B cell (primary cell): ENCODE measurements around the gene AMPD2. TPM values are rescaled to one million over a fixed set of nuclear protein-coding genes. Genes with fewer than 3 reads are reported as not detected.

Experiments
- ATAC-seq: fragments of 200-7000 bp; cut with Tn5 transposase; one replicate; pipeline ENCODE4 v1.10.0; 2021; ENCODE audit warnings: low read depth, mild to moderate bottlenecking, moderate number of reproducible peaks, moderate library complexity
- CTCF ChIA-PET: fragments of 350-600 bp; sonication (Branson Sonifier 250); formaldehyde crosslinking; loops from one replicate; lab custom pipeline; 2021; ENCODE audit warnings: antibody characterized with exemption, inconsistent platforms; lab: Charles Lee
- POLR2A ChIA-PET: fragments of 350-600 bp; sonication (Branson Sonifier 250); formaldehyde crosslinking; loops from one replicate; lab custom pipeline; 2021; ENCODE audit warnings: antibody characterized with exemption; lab: Charles Lee
- DNase-seq: peaks from one replicate; pipeline ENCODE4 v3.0.0; 2013
- H2AFZ ChIP-seq: 2 replicates; pipeline ENCODE4 v1.6.1; 2012; ENCODE audit warnings: mild to moderate bottlenecking, low read depth, low read length; ENCODE audit not compliant: insufficient read depth, poor library complexity, severe bottlenecking
- H3K27ac ChIP-seq, 2 donors: 1 replicate in 1 of 2; 2 replicates in 1 of 2; pipeline ENCODE4 v1.5.1; 2012 to 2013; ENCODE audit warnings: low read length in 2 of 2, mild to moderate bottlenecking in 2 of 2, moderate library complexity in 1 of 2
- H3K27me3 ChIP-seq, 4 experiments: fragments of 200-600 bp in 1 of 4; sonication (generic) in 1 of 4; replicated peaks in 1 of 4; 1 replicate in 2 of 4; 2 replicates in 2 of 4; pipeline versions ENCODE4 v1.6.1 to v1.7.0; 2013 to 2016; ENCODE audit warnings: low read length in 3 of 4, mild to moderate bottlenecking in 2 of 4, mixed read lengths in 1 of 4, moderate library complexity in 1 of 4; ENCODE audit not compliant: insufficient read depth in 4 of 4, control insufficient read depth in 3 of 4; ENCODE audit errors: control extremely low read depth in 1 of 4
- H3K36me3 ChIP-seq, 2 experiments: replicated peaks in 1 of 2; 1 replicate in 1 of 2; 2 replicates in 1 of 2; pipeline versions ENCODE4 v1.6.1 to v1.7.1; 2013; ENCODE audit warnings: low read length in 1 of 2; ENCODE audit not compliant: insufficient read depth in 2 of 2, control insufficient read depth in 1 of 2; ENCODE audit errors: control extremely low read depth in 1 of 2, extremely low read depth in 1 of 2
- H3K4me1 ChIP-seq, 2 donors: fragments of 200-600 bp in 1 of 2; sonication (generic) in 1 of 2; 1 replicate in 1 of 2; 2 replicates in 1 of 2; pipeline versions ENCODE4 v1.5.1 to v1.6.1; 2013 to 2017; ENCODE audit warnings: low read length in 2 of 2; ENCODE audit not compliant: control insufficient read depth in 2 of 2, insufficient read depth in 2 of 2
- H3K4me2 ChIP-seq: replicated peaks from 2 replicates; pipeline ENCODE3; 2012; ENCODE audit warnings: mild to moderate bottlenecking, low read depth, low read length; ENCODE audit not compliant: poor library complexity, severe bottlenecking
- H3K4me3 ChIP-seq, 5 experiments: fragments of 200-600 bp in 1 of 5; sonication (generic) in 1 of 5; 1 replicate in 3 of 5; 2 replicates in 2 of 5; pipeline versions ENCODE4 v1.5.1 to v1.7.0; 2011 to 2016; ENCODE audit warnings: low read length in 4 of 5, mild to moderate bottlenecking in 4 of 5, low read depth in 2 of 5, control low read depth in 1 of 5, moderate library complexity in 1 of 5; ENCODE audit not compliant: insufficient read depth in 1 of 5; ENCODE audit errors: control extremely low read depth in 1 of 5, extremely low read depth in 1 of 5
- H3K79me2 ChIP-seq: fragments of 200-600 bp; sonication (generic); one replicate; pipeline ENCODE4 v1.6.0; 2016; ENCODE audit warnings: low read length; ENCODE audit not compliant: control insufficient read depth, insufficient read depth
- H3K9ac ChIP-seq: fragments of 200-600 bp; sonication (generic); 2 replicates; pipeline ENCODE4 v1.6.1; 2017; ENCODE audit warnings: mild to moderate bottlenecking, low read length, moderate library complexity
- H3K9me3 ChIP-seq, 3 donors: one replicate each; pipeline versions ENCODE4 v1.6.1 to v1.7.1; 2013; ENCODE audit warnings: low read length in 2 of 3; ENCODE audit not compliant: control insufficient read depth in 2 of 3, insufficient read depth in 1 of 3; ENCODE audit errors: control extremely low read depth in 1 of 3
- H4K20me1 ChIP-seq: 2 replicates; pipeline ENCODE4 v1.6.0; 2012; ENCODE audit warnings: mild to moderate bottlenecking, low read length; ENCODE audit not compliant: insufficient read depth, control insufficient read depth, poor library complexity, severe bottlenecking
- H3K27ac Mint-ChIP-seq: one replicate; pipeline ENCODE4 v1.8.0; 2021; ENCODE audit warnings: mixed read lengths
- H3K27me3 Mint-ChIP-seq: one replicate; pipeline ENCODE4 v1.8.0; 2021; ENCODE audit warnings: mixed read lengths
- H3K4me1 Mint-ChIP-seq: one replicate; pipeline ENCODE4 v1.8.0; 2021; ENCODE audit warnings: mixed read lengths
- H3K4me3 Mint-ChIP-seq: one replicate; pipeline ENCODE4 v1.8.0; 2021; ENCODE audit warnings: mixed read lengths
- H3K9me3 Mint-ChIP-seq: one replicate; pipeline ENCODE4 v1.8.0; 2022; ENCODE audit warnings: mixed read lengths; ENCODE audit not compliant: insufficient read depth
- CTCF ChIP-seq: fragments of 200-600 bp; IDR thresholded peaks from one replicate; pipeline ENCODE4 v1.8.0; 2022; ENCODE audit warnings: antibody characterized with exemption, mild to moderate bottlenecking
- EZH2 ChIP-seq: IDR thresholded peaks from 2 replicates; pipeline ENCODE4 v1.6.1; 2012; ENCODE audit warnings: borderline replicate concordance, low read depth, mild to moderate bottlenecking, moderate library complexity, low read length; ENCODE audit not compliant: insufficient read depth, poor library complexity, severe bottlenecking
- WGBS: methylation state at CpG from one replicate; pipeline ENCODE4 v1.1.5; 2013; ENCODE audit warnings: missing lambda C conversion rate; ENCODE audit not compliant: insufficient coverage; 5-methylcytosine and 5-hydroxymethylcytosine counted together
- intact Hi-C: fragments of 100-400 bp; cut with micrococcal nuclease; formaldehyde crosslinking; loops from one replicate; pipeline ENCODE4 v1.10.0; 2022
- polyA plus RNA-seq: library from polyadenylated mRNA; depleted of rRNA; stranded (reverse); fragments of >200 nt; gene quantifications from 2 replicates; pipeline ENCODE4 v1.2.3, GENCODE V29; 2012
- total RNA-seq, 2 donors: library from RNA; stranded (reverse); fragments of 120-200 nt in 1 of 2; gene quantifications; 1 replicate in 1 of 2; 2 replicates in 1 of 2; pipeline versions ENCODE4 v1.2.3 to v1.2.4, GENCODE V29; 2013 to 2022

AMPD2 gene
- total and polyA plus RNA-seq, 2 donors (not counting 1 experiment from before 2014, with no cell fraction given): 104 to 121 TPM

- POLR2A ChIA-PET: interaction anchor here (0.6 kb wide), 1 partner anchor 1966 kb away, joined by 3 read pairs; no protein-coding TSS in a partner anchor
- Histone ChIP-seq H4K20me1 (peaks cover 8% of the 10 kb centered on the region), H3K9ac (no peak overlapping the region), H3K4me2 (no peak overlapping the region), H3K79me2 (peaks cover 21% of the 10 kb centered on the region), H3K9me3 (no peaks in the 10 kb centered on the region), H2AFZ (no peak overlapping the region), H3K27me3 (no peaks in the 10 kb centered on the region), H3K4me1 (peaks cover 31 to 33% of the 10 kb centered on the region in 2 donors), H3K4me3 (no peak overlapping the region), H3K36me3 (peaks cover 0 to 49% of the 10 kb centered on the region in 2 experiments), H3K27ac (no peak overlapping the region)
- Mint-ChIP-seq H3K4me1 (peaks cover 38% of the 10 kb centered on the region), H3K9me3 (no peaks in the 10 kb centered on the region), H3K27ac (no peak overlapping the region), H3K4me3 (no peak overlapping the region), H3K27me3 (no peaks in the 10 kb centered on the region)
- intact Hi-C loops: no loop called here
- over 99% methylated on average over 21 of the region's 21 CpGs for WGBS
- CTCF ChIA-PET: interaction anchor here (0.9 to 7.3 kb wide), 4 partner anchors 13 to 80 kb away, joined by 3 to 64 read pairs (median 4); no protein-coding TSS in a partner anchor
- TF ChIP-seq EZH2 (no peak), CTCF (no peak)
- DNase-seq: peak; percentile 5
- ATAC-seq: no peak
Measured at GRCh38 chr1:109626682-109627408, 7.2 kb downstream of the AMPD2 start.
